Measurements from ENCODE around the gene CCDC71L.
"Not testable (repeated sequence)": the region's sequence is repeated elsewhere in the genome, so short reads cannot be mapped to it uniquely, and the experiment has no call there.

Gene CCDC71L

DNA sequence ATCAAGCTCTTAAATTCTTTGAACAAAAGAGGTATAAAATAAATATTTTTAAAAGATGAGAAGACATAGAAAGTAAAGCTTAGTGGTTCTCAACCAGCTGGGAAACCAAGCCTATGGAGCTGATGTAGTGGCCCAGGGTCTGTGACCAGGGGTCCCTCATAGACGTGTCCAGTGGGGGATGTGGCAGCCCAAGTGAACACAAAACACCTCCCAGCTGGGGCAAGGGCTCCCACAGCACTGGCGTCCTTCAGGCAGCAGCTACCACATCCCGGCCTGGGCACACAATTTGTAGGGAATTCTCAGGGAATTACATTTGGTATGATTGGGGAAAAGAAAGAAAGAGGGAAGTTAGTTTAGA is 17.8 kb upstream of the CCDC71L start:
- FAIRE-seq = no peak
- TF ChIP-seq POLR2AphosphoS5 (IDR thresholded peaks at IDR 0.05; ENCODE audit: low read depth, low read length) = no peak
- no peak for TF ChIP-seq SPI1 (IDR thresholded peaks at IDR 0.05; ENCODE audit: low read depth, low read length)
- TF ChIP-seq PAX5 (IDR thresholded peaks at IDR 0.05; ENCODE audit: insufficient read depth, low read length, severe bottlenecking) = no peak
- no peak for TF ChIP-seq POU2F2 (IDR thresholded peaks at IDR 0.05; ENCODE audit: low read depth, low read length)
- TF ChIP-seq POLR2A (IDR thresholded peaks at IDR 0.05; ENCODE audit: low read depth, low read length) = no peak
- no peak for TF ChIP-seq TAF1 (IDR thresholded peaks at IDR 0.05; ENCODE audit: low read depth, low read length)
- DNase-seq (ENCODE audit: insufficient read length, low spot score) = no peak

DNA sequence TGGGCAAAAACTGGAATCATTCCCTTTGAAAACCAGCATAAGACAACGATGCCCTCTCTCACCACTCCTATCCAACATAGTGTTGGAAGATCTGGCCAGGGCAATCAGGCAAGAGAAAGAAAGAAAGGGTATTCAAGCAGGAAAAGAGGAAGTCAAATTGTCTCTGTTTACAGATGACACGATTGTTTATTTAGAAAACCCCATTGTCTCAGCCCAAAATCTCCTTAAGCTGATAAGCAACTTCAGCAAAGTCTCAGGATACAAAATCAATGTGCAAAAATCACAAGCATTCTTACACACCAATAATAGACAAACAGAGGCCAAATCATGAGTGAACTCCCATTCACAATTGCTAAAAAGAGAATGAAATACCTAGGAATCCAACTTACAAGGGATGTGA is 15.5 kb upstream of the CCDC71L start:
- peak; percentile 62 for TF ChIP-seq SPI1 (IDR thresholded peaks at IDR 0.05; ENCODE audit: low read depth, low read length)
- not testable (repeated sequence) for DNase-seq (ENCODE audit: insufficient read length, low spot score); FAIRE-seq

DNA sequence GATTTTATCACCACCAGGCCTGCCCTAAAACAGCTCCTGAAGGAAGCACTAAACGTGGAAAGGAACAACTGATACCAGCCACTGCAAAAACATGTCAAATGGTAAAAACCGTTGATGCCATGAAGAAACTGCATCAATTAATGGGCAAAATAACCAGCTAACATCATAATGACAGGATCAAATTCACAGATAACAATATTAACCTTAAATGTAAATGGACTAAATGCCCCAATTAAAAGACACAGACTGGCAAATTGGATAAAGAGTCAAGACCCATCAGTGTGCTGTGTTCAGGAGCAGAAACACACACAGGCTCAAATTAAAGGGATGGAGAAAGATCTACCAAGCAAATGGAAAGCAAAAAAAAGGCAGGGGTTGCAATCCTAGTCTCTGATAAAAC is 12.7 kb upstream of the CCDC71L start:
- not testable (repeated sequence) for FAIRE-seq; DNase-seq (ENCODE audit: insufficient read length, low spot score)

DNA sequence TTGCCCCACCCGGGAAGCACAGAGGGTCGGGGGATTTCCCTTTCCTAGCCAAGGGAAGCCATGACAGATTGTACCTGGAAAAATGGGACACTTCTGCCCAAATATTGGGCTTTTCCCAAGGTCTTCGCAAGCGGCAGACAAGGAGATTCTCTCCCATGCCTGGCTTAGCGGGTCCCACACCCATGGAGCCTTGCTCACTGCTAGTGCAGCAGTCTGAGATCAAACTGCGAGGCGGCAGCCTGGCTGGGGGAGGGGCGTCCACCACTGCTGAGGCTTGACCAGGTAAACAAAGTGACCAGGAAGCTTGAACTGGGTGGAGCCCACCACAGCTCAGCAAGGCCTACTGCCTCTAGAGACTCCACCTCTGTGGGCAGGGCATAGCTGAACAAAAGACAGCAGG is 11.0 kb upstream of the CCDC71L start:
- FAIRE-seq; DNase-seq (ENCODE audit: insufficient read length, low spot score): not testable (repeated sequence)

DNA sequence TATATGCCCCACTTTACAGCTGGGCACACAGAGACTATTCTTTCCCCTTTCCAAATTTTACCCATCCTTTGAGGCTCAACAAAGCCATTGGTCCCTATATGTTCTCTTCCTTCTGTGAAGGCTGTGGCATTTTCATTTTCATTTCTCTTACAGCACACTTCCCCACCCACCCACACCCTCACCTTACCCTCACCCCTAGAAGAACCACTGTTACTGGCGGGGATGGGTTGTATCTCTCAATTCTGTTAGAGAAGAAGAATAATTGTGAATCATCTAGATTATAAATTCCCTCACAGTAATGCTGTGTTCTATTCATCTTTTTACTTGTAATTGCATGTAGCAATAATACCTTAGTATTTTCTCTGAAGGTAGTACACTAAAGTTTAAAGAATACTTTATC is 10.2 kb upstream of the CCDC71L start:
- FAIRE-seq = no peak

DNA sequence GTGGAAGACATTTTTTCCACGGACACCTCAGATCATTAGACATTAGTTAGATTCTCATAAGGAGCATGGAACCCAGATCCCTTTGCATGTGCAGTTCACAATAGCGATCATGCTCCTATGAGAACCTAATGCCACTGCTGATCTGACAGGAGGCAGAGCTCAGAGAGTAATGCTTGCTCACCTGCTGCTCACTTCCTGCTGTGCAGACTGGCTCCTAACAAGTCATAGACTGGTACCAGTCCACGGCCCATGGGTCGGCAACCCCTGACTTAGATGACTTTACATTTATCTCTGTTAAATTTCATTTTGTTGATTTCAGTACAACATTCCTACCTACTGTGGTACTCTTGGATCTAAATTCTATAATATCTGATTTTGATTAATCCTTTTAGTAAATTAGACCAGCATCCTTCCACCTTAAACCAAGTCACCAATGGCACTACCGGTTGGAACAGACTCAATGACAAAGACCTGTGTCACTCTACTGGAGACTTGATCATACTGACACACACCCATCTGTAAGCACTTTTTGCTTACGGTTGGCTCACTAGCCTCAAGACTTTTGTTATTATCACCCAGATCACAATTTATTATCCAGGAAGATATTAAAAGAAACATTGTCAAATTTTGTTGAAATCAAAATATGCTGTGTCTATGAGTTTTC is 8.0 kb upstream of the CCDC71L start:
- no peak for TF ChIP-seq POLR2A (IDR thresholded peaks at IDR 0.05; ENCODE audit: low read depth, low read length)
- TF ChIP-seq POLR2AphosphoS5 (IDR thresholded peaks at IDR 0.05; ENCODE audit: low read depth, low read length) = no peak
- no peak for TF ChIP-seq TAF1 (IDR thresholded peaks at IDR 0.05; ENCODE audit: low read depth, low read length)
- no peak for TF ChIP-seq POU2F2 (IDR thresholded peaks at IDR 0.05; ENCODE audit: low read depth, low read length)
- no peak for TF ChIP-seq SPI1 (IDR thresholded peaks at IDR 0.05; ENCODE audit: low read depth, low read length)
- TF ChIP-seq PAX5 (IDR thresholded peaks at IDR 0.05; ENCODE audit: insufficient read depth, low read length, severe bottlenecking) = no peak
- FAIRE-seq = no peak
- no peak for DNase-seq (ENCODE audit: insufficient read length, low spot score)

More for the DNA sequence above, 10.2 kb upstream of the CCDC71L start:
- no peak for TF ChIP-seq POLR2AphosphoS5 (IDR thresholded peaks at IDR 0.05; ENCODE audit: low read depth, low read length)
- no peak for TF ChIP-seq POLR2A (IDR thresholded peaks at IDR 0.05; ENCODE audit: low read depth, low read length)
- TF ChIP-seq POU2F2 (IDR thresholded peaks at IDR 0.05; ENCODE audit: low read depth, low read length) = no peak
- TF ChIP-seq SPI1 (IDR thresholded peaks at IDR 0.05; ENCODE audit: low read depth, low read length) = no peak
- TF ChIP-seq TAF1 (IDR thresholded peaks at IDR 0.05; ENCODE audit: low read depth, low read length) = no peak
- TF ChIP-seq PAX5 (IDR thresholded peaks at IDR 0.05; ENCODE audit: insufficient read depth, low read length, severe bottlenecking) = no peak
- DNase-seq (ENCODE audit: insufficient read length, low spot score) = no peak

DNA sequence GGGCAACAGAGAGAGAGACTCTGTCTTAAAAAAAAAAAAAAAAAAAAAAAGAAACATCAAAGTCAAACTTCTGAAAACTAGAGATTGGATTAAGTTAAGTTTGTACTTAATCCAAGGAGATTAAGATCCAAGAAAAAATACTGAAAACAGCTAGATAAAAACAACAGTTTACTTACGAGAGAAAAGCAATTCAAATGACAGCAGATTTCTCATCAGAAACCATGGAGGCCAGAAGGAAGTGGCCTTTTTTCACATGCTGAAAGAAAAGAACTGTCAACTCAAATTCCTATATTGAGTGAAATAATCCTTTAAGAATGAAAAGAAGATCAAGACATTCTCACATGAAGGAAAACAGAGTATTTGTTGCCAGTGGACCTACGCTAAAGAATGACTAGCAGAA is 5.4 kb upstream of the CCDC71L start:
- no peak for TF ChIP-seq POLR2AphosphoS5 (IDR thresholded peaks at IDR 0.05; ENCODE audit: low read depth, low read length)
- no peak for TF ChIP-seq TAF1 (IDR thresholded peaks at IDR 0.05; ENCODE audit: low read depth, low read length)
- TF ChIP-seq PAX5 (IDR thresholded peaks at IDR 0.05; ENCODE audit: insufficient read depth, low read length, severe bottlenecking) = no peak
- no peak for TF ChIP-seq POLR2A (IDR thresholded peaks at IDR 0.05; ENCODE audit: low read depth, low read length)
- TF ChIP-seq SPI1 (IDR thresholded peaks at IDR 0.05; ENCODE audit: low read depth, low read length) = no peak
- TF ChIP-seq POU2F2 (IDR thresholded peaks at IDR 0.05; ENCODE audit: low read depth, low read length) = no peak
- DNase-seq (ENCODE audit: insufficient read length, low spot score) = no peak
- FAIRE-seq = no peak

DNA sequence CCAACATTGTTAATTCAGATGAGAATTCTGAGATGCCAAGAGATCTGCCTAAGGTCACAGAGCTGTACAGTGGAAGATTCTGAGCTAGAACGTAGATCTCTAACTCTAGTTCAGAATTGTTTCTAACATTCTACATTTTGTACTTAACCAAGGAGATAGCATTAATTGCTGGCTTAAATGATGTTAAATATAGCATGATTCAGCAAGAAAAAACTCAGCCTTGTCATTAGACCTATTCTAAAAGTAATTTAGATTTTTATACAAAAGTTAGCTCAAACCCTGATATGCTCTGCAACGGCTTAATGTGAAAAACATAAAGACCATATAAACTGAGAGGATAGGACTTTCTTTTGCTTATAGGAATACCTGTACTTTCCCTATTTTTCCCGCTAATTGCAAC is 3.4 kb upstream of the CCDC71L start:
- FAIRE-seq (no peak), DNase-seq (ENCODE audit: insufficient read length, low spot score) (no peak)
- TF ChIP-seq POU2F2 (IDR thresholded peaks at IDR 0.05; ENCODE audit: low read depth, low read length) = no peak
- TF ChIP-seq SPI1 (IDR thresholded peaks at IDR 0.05; ENCODE audit: low read depth, low read length) = no peak

DNA sequence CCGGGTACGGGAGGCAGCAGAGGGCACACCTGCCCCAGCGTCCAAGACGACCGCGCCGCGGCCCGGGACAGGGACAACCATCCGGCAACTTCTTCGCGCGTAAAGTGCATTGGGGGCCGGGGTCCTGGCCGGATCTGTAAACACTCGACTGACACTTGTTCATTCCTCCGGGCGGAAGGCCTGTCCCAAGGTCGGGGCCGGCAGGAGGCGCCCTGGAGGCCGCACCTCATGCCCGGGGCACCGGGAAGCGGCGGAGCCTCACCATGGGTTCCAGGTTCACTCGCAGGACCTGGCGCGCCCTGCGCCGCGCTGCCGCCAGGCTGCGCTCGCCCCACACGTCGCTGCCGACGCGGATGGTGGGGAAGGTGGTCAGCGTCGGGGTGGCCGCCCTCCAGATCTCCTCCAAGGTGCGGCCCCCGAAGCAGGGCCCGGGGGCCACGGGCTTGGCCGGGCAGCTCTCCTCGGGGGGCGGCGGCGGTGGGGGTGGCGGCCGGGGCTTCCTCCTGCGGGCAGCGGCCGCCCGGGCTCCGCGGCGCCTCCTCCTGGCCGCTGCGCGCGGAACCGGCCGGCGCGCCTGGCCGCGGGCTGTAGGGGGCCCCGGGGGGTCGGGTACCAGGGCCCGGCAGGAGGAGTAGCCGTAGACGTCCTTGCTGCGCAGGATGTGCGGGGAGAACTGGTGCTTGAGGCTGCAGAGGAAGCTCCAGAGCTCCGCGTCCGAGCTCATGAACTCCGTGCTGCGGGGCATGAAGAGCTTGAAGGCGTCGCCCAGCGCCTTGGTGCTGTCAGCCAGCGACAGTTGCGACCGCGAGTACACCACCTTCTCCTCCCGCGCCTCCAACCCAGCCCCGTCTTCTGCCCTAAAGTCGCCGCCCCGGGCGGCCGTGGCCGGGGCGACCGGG is 746 bp downstream of the CCDC71L start:
- FAIRE-seq (peak; percentile 98), DNase-seq (ENCODE audit: insufficient read length, low spot score) (peak; percentile 73)
- peak; percentile 15; the same call in 1 of the 2 replicates for TF ChIP-seq POLR2AphosphoS5 (IDR thresholded peaks at IDR 0.05; ENCODE audit: low read depth, low read length)
- TF ChIP-seq PAX5 (IDR thresholded peaks at IDR 0.05; ENCODE audit: insufficient read depth, low read length, severe bottlenecking) = peak; percentile 41
- TF ChIP-seq TAF1 (IDR thresholded peaks at IDR 0.05; ENCODE audit: low read depth, low read length) = no peak

DNA sequence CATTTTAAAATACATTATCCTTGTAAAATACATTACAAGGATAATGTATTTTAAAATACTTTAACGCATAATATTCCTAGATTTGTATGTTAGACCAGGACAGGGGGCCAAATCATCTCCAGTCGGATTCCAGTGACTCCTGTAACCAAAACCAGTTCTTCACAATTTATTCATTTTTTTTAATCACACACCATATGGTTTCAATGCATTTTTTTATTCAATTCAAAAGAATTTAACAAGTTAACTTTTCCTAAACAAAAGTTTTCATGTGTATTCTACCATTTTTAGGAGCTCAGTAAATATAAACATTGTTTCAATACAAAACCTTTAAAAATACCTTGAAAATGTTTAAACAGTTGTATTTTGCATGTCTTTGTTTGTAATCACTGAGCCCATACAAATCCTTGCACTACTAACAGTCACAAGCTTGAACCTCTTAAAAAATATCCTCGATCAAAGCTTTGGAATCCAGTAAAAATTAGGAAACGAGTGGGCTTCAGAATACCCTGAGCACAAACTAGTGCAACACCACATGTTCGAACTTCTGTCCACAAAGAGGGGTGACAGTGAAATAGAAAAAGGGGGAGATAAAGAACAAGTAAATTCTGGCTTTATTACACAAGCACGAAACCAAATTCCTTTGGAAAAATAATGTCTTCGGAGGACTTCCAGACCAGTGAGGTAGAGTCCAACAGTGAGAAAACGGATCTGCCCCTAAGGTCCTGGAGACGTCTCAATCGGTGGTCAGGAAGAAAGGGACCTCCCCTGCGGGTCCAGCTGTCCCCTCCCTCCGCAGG is 1.6 kb downstream of the CCDC71L start:
- FAIRE-seq = no peak
- TF ChIP-seq SPI1 (IDR thresholded peaks at IDR 0.05; ENCODE audit: low read depth, low read length) = no peak
- TF ChIP-seq PAX5 (IDR thresholded peaks at IDR 0.05; ENCODE audit: insufficient read depth, low read length, severe bottlenecking) = no peak
- TF ChIP-seq POU2F2 (IDR thresholded peaks at IDR 0.05; ENCODE audit: low read depth, low read length) = no peak
- TF ChIP-seq TAF1 (IDR thresholded peaks at IDR 0.05; ENCODE audit: low read depth, low read length) = no peak
- no peak for TF ChIP-seq POLR2A (IDR thresholded peaks at IDR 0.05; ENCODE audit: low read depth, low read length)
- TF ChIP-seq POLR2AphosphoS5 (IDR thresholded peaks at IDR 0.05; ENCODE audit: low read depth, low read length) = no peak
- DNase-seq (ENCODE audit: insufficient read length, low spot score) = no peak

Data from GM12891 (cell line).